ENCODE measurements around the gene ARF3. TPM values are rescaled to one million over a fixed set of nuclear protein-coding genes. Genes with fewer than 3 reads are reported as not detected.

ARF3 gene
- total RNA-seq, 1 experiment from 2014 or later, result 263 TPM

GRCh38 chr12:48997719-48998496 is 40.6 kb upstream of the ARF3 start:
- Histone ChIP-seq H4K8ac (replicated peaks; ENCODE audit: insufficient read length, low read depth, low read length) (no peak overlapping the region), H2BK5ac (ENCODE audit: insufficient read length, low read length) (no peak overlapping the region), H2AFZ (ENCODE audit: low read length) (no peak overlapping the region), H2BK15ac (ENCODE audit: low read depth, low read length) (no peak overlapping the region), H3K27me3 (ENCODE audit: insufficient read depth, low read length) (peaks cover 46% of the 10 kb centered on the region; the same call in 1 of the 2 replicates), H3K56ac (ENCODE audit: insufficient read length, low read depth, low read length) (no peak overlapping the region), H3K23ac (ENCODE audit: insufficient read length, low read depth, low read length) (no peak overlapping the region), H3K4ac (ENCODE audit: low read depth, low read length) (no peak overlapping the region), H2AK5ac (ENCODE audit: insufficient read length, low read length) (no peak overlapping the region), H4K20me1 (ENCODE audit: control insufficient read depth, insufficient read depth, insufficient read length) (no peaks in the 10 kb centered on the region), H3K27ac (ENCODE audit: insufficient read length, low read depth, low read length) (no peak overlapping the region), H3K4me2 (ENCODE audit: insufficient read depth, insufficient read length, low read length) (peak overlapping the region; percentile 53), H3K9me3 (ENCODE audit: control insufficient read depth, low read depth, low read length) (no peaks in the 10 kb centered on the region), H3K9ac (ENCODE audit: extremely low read depth, insufficient read length, low read length) (no peak overlapping the region), H3K79me2 (ENCODE audit: insufficient read depth, low read length) (no peaks in the 10 kb centered on the region), H3K4me1 (ENCODE audit: insufficient read depth, low read length) (no peaks in the 10 kb centered on the region), H4K91ac (ENCODE audit: insufficient read length, low read depth, low read length) (no peak overlapping the region), H4K5ac (ENCODE audit: insufficient read length, low read depth, low read length) (no peak overlapping the region), H3K18ac (ENCODE audit: insufficient read length, low read depth, low read length) (no peak overlapping the region), H3K23me2 (ENCODE audit: insufficient read length, low read depth, low read length, poor library complexity, severe bottlenecking) (peaks cover 27% of the 10 kb centered on the region), H2BK20ac (ENCODE audit: low read depth, low read length, poor library complexity, severe bottlenecking) (no peak overlapping the region), H2BK120ac (ENCODE audit: low read depth, low read length, poor library complexity, severe bottlenecking) (no peak overlapping the region), H2BK12ac (ENCODE audit: insufficient read length, low read depth, low read length) (no peak overlapping the region), H3K14ac (ENCODE audit: insufficient read depth, low read length) (no peak overlapping the region), H3T11ph (ENCODE audit: low read length) (no peak overlapping the region), H3K79me1 (ENCODE audit: insufficient read depth, low read depth, low read length, poor library complexity, severe bottlenecking) (no peaks in the 10 kb centered on the region)
- H3K27me3 Mint-ChIP-seq (ENCODE audit: low read depth), result peaks cover 86% of the 10 kb centered on the region
- H3K9me3 Mint-ChIP-seq, result 0 out of 5 replicates have a peak, but pooled peaks cover 0 to 4% of the 10 kb centered on the region in 2 experiments
- no peak overlapping the region for H3K27ac Mint-ChIP-seq
- H3K4me1 Mint-ChIP-seq, result peaks cover 13 to 36% of the 10 kb centered on the region in 2 experiments
- WGBS (ENCODE audit: extremely low coverage, insufficient read length, low lambda C conversion rate), result no CpG with 5 or more reads among the region's 57 CpGs
- DNase-seq, result peak; percentile 79
- peaks cover 5 to 8% (median 6%) of the 10 kb centered on the region in 3 experiments; a peak in 4 of 7 replicates for H3K36me3 Mint-ChIP-seq (ENCODE audit: insufficient read depth in 1 of 3, low read depth in 3 of 3)
- peak overlapping the region; percentile 56 to 77 for H3K4me3 Mint-ChIP-seq
- TF ChIP-seq, protein P1, sequence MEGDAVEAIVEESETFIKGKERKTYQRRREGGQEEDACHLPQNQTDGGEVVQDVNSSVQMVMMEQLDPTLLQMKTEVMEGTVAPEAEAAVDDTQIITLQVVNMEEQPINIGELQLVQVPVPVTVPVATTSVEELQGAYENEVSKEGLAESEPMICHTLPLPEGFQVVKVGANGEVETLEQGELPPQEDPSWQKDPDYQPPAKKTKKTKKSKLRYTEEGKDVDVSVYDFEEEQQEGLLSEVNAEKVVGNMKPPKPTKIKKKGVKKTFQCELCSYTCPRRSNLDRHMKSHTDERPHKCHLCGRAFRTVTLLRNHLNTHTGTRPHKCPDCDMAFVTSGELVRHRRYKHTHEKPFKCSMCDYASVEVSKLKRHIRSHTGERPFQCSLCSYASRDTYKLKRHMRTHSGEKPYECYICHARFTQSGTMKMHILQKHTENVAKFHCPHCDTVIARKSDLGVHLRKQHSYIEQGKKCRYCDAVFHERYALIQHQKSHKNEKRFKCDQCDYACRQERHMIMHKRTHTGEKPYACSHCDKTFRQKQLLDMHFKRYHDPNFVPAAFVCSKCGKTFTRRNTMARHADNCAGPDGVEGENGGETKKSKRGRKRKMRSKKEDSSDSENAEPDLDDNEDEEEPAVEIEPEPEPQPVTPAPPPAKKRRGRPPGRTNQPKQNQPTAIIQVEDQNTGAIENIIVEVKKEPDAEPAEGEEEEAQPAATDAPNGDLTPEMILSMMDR (conservative IDR thresholded peaks at IDR 0.05), result no peak
